HCT116 (cell line): ENCODE results near the gene NIN. TPM values are rescaled to one million over a fixed set of nuclear protein-coding genes. Genes with fewer than 3 reads are reported as not detected.

Experiments used
- ATAC-seq: fragments of 200-7000 bp; cut with Tn5 transposase; 2 replicates; pipeline ENCODE4 v1.9.1; 2020; ENCODE audit warnings: mild to moderate bottlenecking, moderate library complexity
- BruUV-seq: library from RNA; stranded (reverse); fragments of 400-500 nt; replicated peaks from 2 replicates; lab custom pipeline; 2021; lab: Mats Ljungman, UMichigan
- CTCF ChIA-PET: fragments of 300-600 bp; sonication (Branson Sonifier 250); formaldehyde crosslinking; loops from one replicate; lab custom pipeline; 2021; ENCODE audit warnings: antibody characterized with exemption; lab: Charles Lee
- POLR2A ChIA-PET: fragments of 300-600, 350-600 bp; sonication (Branson Sonifier 250); formaldehyde crosslinking; loops from one replicate; lab custom pipeline; 2021; ENCODE audit warnings: antibody characterized with exemption; lab: Charles Lee
- RAD21 ChIA-PET, 2 experiments: fragments of 300-600 bp; sonication (Branson Sonifier 250); formaldehyde crosslinking; loops; one replicate each; lab custom pipeline; 2023; ENCODE audit warnings: low total read pairs in 2 of 2; ENCODE audit not compliant: uncharacterized antibody in 2 of 2, unreplicated experiment in 2 of 2, low non-redundant PET in 1 of 2; lab: Charles Lee
- DNase-seq: peaks from one replicate; pipeline ENCODE4 v3.0.0-alpha.2; 2010; ENCODE audit warnings: low read depth, low spot score
- H2AFZ ChIP-seq: fragments of 200-600 bp; shearing (Covaris generic), sonication (generic); 2 replicates; pipeline ENCODE4 v1.6.1; 2017; ENCODE audit warnings: low read depth, mixed run types, mixed read lengths, antibody characterized with exemption, low read length; ENCODE audit not compliant: poor library complexity, severe bottlenecking
- H3K27ac ChIP-seq: 2 replicates; pipeline ENCODE4 v1.5.1; 2012; ENCODE audit warnings: low read depth, low read length
- H3K27me3 ChIP-seq: fragments of 200-600 bp; sonication (generic); 2 replicates; pipeline ENCODE4 v1.6.1; 2016; ENCODE audit warnings: mixed run types, low read length, mixed read lengths; ENCODE audit not compliant: insufficient read depth
- H3K36me3 ChIP-seq, 2 experiments: fragments of 200-500 bp in 1 of 2; fragments of 200-600 bp in 1 of 2; sonication (Bioruptor generic) in 1 of 2; sonication (generic) in 1 of 2; 2 replicates each; pipeline versions ENCODE4 v1.5.1 to v1.6.1; 2014 to 2016; ENCODE audit warnings: low read length in 2 of 2, inconsistent platforms in 1 of 2, mixed read lengths in 1 of 2, mixed run types in 1 of 2; ENCODE audit not compliant: insufficient read depth in 2 of 2, control insufficient read depth in 1 of 2
- H3K4me1 ChIP-seq, 2 experiments: fragments of 200-600 bp in 1 of 2; sonication (generic) in 1 of 2; 2 replicates each; pipeline versions ENCODE4 v1.5.1 to v1.6.1; 2012 to 2017; ENCODE audit warnings: low read length in 2 of 2, inconsistent platforms in 1 of 2, mild to moderate bottlenecking in 1 of 2, mixed read lengths in 1 of 2, mixed run types in 1 of 2, moderate library complexity in 1 of 2; ENCODE audit not compliant: insufficient read depth in 2 of 2, control insufficient read depth in 1 of 2
- H3K4me2 ChIP-seq: fragments of 200-600 bp; sonication (generic); 2 replicates; pipeline ENCODE4 v1.6.1; 2017; ENCODE audit warnings: mixed run types, low read length, mixed read lengths
- H3K4me3 ChIP-seq, 2 experiments: fragments of 200-600 bp in 1 of 2; sonication (generic) in 1 of 2; replicated peaks in 1 of 2; 2 replicates each; pipeline ENCODE4 v1.5.1; 2011 to 2016; ENCODE audit warnings: low read length in 2 of 2, control low read depth in 1 of 2, low read depth in 1 of 2, mild to moderate bottlenecking in 1 of 2, mixed read lengths in 1 of 2, mixed run types in 1 of 2
- H3K79me2 ChIP-seq: fragments of 200-600 bp; sonication (generic); 2 replicates; pipeline ENCODE4 v1.6.1; 2017; ENCODE audit warnings: mild to moderate bottlenecking, mixed run types, low read length, moderate library complexity, mixed read lengths; ENCODE audit not compliant: insufficient read depth
- H3K9ac ChIP-seq: fragments of 200-600 bp; sonication (generic); 2 replicates; pipeline ENCODE4 v1.6.1; 2016; ENCODE audit warnings: low read length, mixed read lengths
- H3K9me2 ChIP-seq: fragments of 200-600 bp; sonication (generic), shearing (Covaris generic); 2 replicates; pipeline ENCODE4 v1.6.1; 2017; ENCODE audit warnings: mixed run types, mild to moderate bottlenecking, moderate library complexity; ENCODE audit not compliant: insufficient read depth
- H3K9me3 ChIP-seq, 2 experiments: fragments of 200-500 bp in 1 of 2; fragments of 200-600 bp in 1 of 2; sonication (Bioruptor generic) in 1 of 2; sonication (generic) in 1 of 2; 2 replicates each; pipeline ENCODE4 v1.6.1; 2014 to 2017; ENCODE audit warnings: low read length in 2 of 2, mixed read lengths in 2 of 2, inconsistent platforms in 1 of 2, low read depth in 1 of 2, mild to moderate bottlenecking in 1 of 2, mixed run types in 1 of 2, moderate library complexity in 1 of 2; ENCODE audit not compliant: control insufficient read depth in 1 of 2, insufficient read depth in 1 of 2
- H4K20me1 ChIP-seq: fragments of 200-600 bp; sonication (generic), shearing (Covaris generic); 2 replicates; pipeline ENCODE4 v1.6.1; 2017; ENCODE audit warnings: mixed run types, mild to moderate bottlenecking, moderate library complexity; ENCODE audit not compliant: insufficient read depth
- EZH2phosphoT487 ChIP-seq: fragments of 200-600 bp; IDR thresholded peaks from 2 replicates; pipeline ENCODE4 v1.6.1; 2018; ENCODE audit warnings: antibody characterized with exemption, borderline replicate concordance
- POLR2AphosphoS5 ChIP-seq: IDR thresholded peaks from 2 replicates; pipeline ENCODE4 v1.6.1; 2011; ENCODE audit warnings: mild to moderate bottlenecking, low read depth, low read length, moderate library complexity
- RAD21 ChIP-seq: IDR thresholded peaks from 2 replicates; pipeline ENCODE4 v1.6.1; 2012; ENCODE audit warnings: low read depth, mild to moderate bottlenecking
- SRF ChIP-seq: IDR thresholded peaks from 2 replicates; pipeline ENCODE4 v1.6.1; 2012; ENCODE audit warnings: low read depth
- intact Hi-C: fragments of 100-400 bp; cut with micrococcal nuclease; formaldehyde crosslinking; loops from 2 replicates; pipeline ENCODE4 v1.10.0; 2022
- total RNA-seq: library from RNA; stranded (reverse); gene quantifications from one replicate; pipeline ENCODE4 v1.2.1, GENCODE V29; 2021; ENCODE audit not compliant: unreplicated experiment
- TF ChIP-seq, protein P1 (sequence below): IDR thresholded peaks from 2 replicates; pipeline ENCODE4 v1.6.1; 2011; ENCODE audit warnings: mild to moderate bottlenecking, low read length, moderate library complexity; ENCODE audit not compliant: insufficient replicate concordance; ENCODE audit errors: extremely low read depth
- TF ChIP-seq, protein P2 (sequence below), 3 experiments: fragments of 200-600 bp in 1 of 3; sonication (generic) in 1 of 3; IDR thresholded peaks in 2 of 3; conservative IDR thresholded peaks in 1 of 3; 2 replicates each; pipeline ENCODE4 v1.5.1; 2012 to 2017; ENCODE audit warnings: low read depth in 2 of 3, low read length in 2 of 3, antibody characterized with exemption in 1 of 3, borderline replicate concordance in 1 of 3, control low read depth in 1 of 3, mild to moderate bottlenecking in 1 of 3, mixed read lengths in 1 of 3, mixed run types in 1 of 3, moderate library complexity in 1 of 3; ENCODE audit not compliant: insufficient read depth in 1 of 3

Gene NIN
- total RNA-seq, 1 experiment from 2014 or later = 39.6 TPM

DNA sequence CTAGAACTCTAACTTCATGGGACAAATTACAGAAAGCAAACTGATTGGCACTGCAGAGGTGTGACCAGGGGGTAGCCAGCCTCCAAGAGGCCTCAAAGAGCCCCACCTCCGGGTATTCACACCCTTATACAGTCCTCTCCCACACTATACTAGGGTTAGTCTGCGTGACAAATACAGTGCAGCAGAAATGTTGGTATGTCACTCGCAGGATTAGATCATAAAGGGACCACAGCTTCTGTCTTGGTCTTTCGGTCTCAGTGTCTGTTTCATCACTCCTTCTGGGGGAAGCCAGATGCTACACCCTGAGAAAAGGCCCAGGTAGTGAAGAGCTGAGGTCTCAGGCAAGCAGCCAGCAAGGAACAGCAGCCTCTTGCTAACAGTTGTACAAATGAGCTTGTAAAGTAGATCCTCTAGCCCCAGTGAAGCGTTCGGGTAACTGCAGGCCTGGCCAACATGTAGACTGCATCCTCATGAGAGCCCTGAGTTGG is 94.0 kb downstream of the NIN start:
- RAD21 ChIA-PET = no interaction called here
- peaks cover 5 to 12% of the 10 kb centered on the region in 2 experiments; a peak in 3 of 4 replicates for H3K4me1 ChIP-seq
- H4K20me1 ChIP-seq = no peaks in the 10 kb centered on the region
- no peak for TF ChIP-seq POLR2AphosphoS5
- TF ChIP-seq EZH2phosphoT487 = no peak
- TF ChIP-seq RAD21 = no peak
- TF ChIP-seq, protein P1, sequence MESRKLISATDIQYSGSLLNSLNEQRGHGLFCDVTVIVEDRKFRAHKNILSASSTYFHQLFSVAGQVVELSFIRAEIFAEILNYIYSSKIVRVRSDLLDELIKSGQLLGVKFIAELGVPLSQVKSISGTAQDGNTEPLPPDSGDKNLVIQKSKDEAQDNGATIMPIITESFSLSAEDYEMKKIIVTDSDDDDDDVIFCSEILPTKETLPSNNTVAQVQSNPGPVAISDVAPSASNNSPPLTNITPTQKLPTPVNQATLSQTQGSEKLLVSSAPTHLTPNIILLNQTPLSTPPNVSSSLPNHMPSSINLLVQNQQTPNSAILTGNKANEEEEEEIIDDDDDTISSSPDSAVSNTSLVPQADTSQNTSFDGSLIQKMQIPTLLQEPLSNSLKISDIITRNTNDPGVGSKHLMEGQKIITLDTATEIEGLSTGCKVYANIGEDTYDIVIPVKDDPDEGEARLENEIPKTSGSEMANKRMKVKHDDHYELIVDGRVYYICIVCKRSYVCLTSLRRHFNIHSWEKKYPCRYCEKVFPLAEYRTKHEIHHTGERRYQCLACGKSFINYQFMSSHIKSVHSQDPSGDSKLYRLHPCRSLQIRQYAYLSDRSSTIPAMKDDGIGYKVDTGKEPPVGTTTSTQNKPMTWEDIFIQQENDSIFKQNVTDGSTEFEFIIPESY = no peak
- no peak for TF ChIP-seq SRF
- TF ChIP-seq, all 23 proteins: peak for 0
- Histone ChIP-seq H3K36me3 (peaks cover 20 to 23% of the 10 kb centered on the region in 2 experiments), H3K4me3 (no peak overlapping the region), H3K9me2 (no peaks in the 10 kb centered on the region), H3K4me2 (no peak overlapping the region), H2AFZ (no peak overlapping the region), H3K27me3 (no peaks in the 10 kb centered on the region), H3K27ac (no peak overlapping the region), H3K79me2 (no peaks in the 10 kb centered on the region), H3K9ac (no peak overlapping the region), H3K9me3 (no peaks in the 10 kb centered on the region)
- DNase-seq (no peak), ATAC-seq (no peak)
- BruUV-seq = no TSS peak
- POLR2A ChIA-PET = no interaction called here
- intact Hi-C loops = no loop called here
- CTCF ChIA-PET = no interaction called here

DNA sequence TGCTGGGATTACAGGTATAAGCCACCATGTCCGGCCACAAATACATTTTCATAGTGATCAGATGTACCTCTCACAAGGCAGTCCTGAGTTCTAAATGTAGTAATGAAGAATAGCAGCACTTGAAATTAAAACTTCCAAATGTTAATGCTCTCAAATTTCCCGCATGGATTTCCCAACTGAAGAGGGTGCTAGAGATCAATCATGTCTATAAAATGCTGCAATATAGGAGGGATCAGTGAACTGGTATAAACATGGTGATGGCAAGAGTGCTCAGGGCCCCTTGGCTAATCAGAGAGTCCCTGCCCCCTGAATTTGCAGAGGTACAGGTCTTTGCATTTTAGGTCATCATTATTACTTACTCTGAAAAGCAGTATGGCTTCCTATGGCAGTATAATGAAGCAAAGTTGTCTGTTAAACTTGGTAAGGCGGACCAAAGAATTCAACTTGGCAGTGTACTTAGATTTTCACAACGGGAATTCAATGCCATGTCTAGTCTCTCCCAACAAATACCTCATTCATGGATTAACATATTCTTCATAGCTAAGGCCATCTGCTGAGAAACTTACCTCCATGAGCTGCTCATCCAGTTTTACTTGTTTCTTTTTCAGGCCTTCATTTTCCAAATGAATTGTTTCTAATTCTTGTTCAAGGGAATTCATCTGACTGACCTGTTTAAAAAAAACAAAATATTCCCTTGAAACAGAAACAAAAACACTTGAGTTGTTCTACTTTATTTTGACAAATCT is 95.8 kb downstream of the NIN start:
- no peak for ATAC-seq
- Histone ChIP-seq H3K4me2 (no peak overlapping the region), H3K79me2 (no peaks in the 10 kb centered on the region), H2AFZ (no peak overlapping the region), H3K9me2 (no peaks in the 10 kb centered on the region), H3K9ac (no peak overlapping the region), H3K9me3 (no peaks in the 10 kb centered on the region), H3K4me1 (no peaks in the 10 kb centered on the region), H3K36me3 (peaks cover 18 to 25% of the 10 kb centered on the region in 2 experiments), H3K27ac (no peak overlapping the region), H4K20me1 (no peaks in the 10 kb centered on the region), H3K4me3 (no peak overlapping the region), H3K27me3 (no peaks in the 10 kb centered on the region)
- ChIA-PET RAD21 (no interaction called here), CTCF (no interaction called here), POLR2A (no interaction called here)
- TF ChIP-seq, protein P2, sequence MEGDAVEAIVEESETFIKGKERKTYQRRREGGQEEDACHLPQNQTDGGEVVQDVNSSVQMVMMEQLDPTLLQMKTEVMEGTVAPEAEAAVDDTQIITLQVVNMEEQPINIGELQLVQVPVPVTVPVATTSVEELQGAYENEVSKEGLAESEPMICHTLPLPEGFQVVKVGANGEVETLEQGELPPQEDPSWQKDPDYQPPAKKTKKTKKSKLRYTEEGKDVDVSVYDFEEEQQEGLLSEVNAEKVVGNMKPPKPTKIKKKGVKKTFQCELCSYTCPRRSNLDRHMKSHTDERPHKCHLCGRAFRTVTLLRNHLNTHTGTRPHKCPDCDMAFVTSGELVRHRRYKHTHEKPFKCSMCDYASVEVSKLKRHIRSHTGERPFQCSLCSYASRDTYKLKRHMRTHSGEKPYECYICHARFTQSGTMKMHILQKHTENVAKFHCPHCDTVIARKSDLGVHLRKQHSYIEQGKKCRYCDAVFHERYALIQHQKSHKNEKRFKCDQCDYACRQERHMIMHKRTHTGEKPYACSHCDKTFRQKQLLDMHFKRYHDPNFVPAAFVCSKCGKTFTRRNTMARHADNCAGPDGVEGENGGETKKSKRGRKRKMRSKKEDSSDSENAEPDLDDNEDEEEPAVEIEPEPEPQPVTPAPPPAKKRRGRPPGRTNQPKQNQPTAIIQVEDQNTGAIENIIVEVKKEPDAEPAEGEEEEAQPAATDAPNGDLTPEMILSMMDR (IDR thresholded peaks at IDR 0.05 in 2 of 3, conservative IDR thresholded peaks at IDR 0.05 in 1 of 3; ENCODE audit: borderline replicate concordance in 1 of 3, insufficient read depth in 1 of 3, low read depth in 2 of 3, low read length in 2 of 3) = peak in 1 of 3 experiments; percentile 21; a peak in 1 of 6 replicates
- TF ChIP-seq, protein P1 = no peak
- no TSS peak for BruUV-seq
- no peak for DNase-seq
- intact Hi-C loops = no loop called here
